Erythroblast (primary cell): ENCODE results near the gene PTOV1.
A peak's percentile ranks its signal among the peaks of the same experiment; 100 is the strongest.

Source experiments
- DNase-seq, 2 experiments: peaks; one replicate each; lab custom pipeline; 2025; lab: John Stamatoyannopoulos, UW
- GATA1 ChIP-seq: IDR thresholded peaks from 2 replicates; pipeline ENCODE4 v1.6.1; 2011; ENCODE audit warnings: low read depth, mild to moderate bottlenecking, control low read depth, low read length, moderate library complexity
- POLR2A ChIP-seq: IDR thresholded peaks from 2 replicates; pipeline ENCODE4 v1.6.1; 2011; ENCODE audit warnings: mild to moderate bottlenecking, low read length

PTOV1 gene

GRCh38 chr19:49874503-49875157 lies 23.7 kb downstream of the PTOV1 start:
- TF ChIP-seq POLR2A (no peak), GATA1 (no peak)
- no peak for DNase-seq

GRCh38 chr19:49875177-49875576 lies 24.2 kb downstream of the PTOV1 start:
- DNase-seq, result no peak
- TF ChIP-seq POLR2A (no peak), GATA1 (no peak)

- no peak for TF ChIP-seq GATA1
- TF ChIP-seq POLR2A, result peak; percentile 74
- peak; percentile 69 to 82 for DNase-seq
Measured at GRCh38 chr19:49875857-49876421, 25.0 kb downstream of the PTOV1 start.

GRCh38 chr19:49876422-49877019 lies 25.6 kb downstream of the PTOV1 start:
- TF ChIP-seq GATA1 (no peak), POLR2A (peak; percentile 52)
- peak; percentile 100 for DNase-seq

- no peak for TF ChIP-seq GATA1
- TF ChIP-seq POLR2A, result peak; percentile 90
- DNase-seq, result peak; percentile 100
Measured at GRCh38 chr19:49877020-49877878, 26.3 kb downstream of the PTOV1 start, which contains the start of the genes AKT1S1 and TBC1D17. Gene AKT1S1, minus strand, starts transcription at chr19:49877355. Its CDS starts 4,060 bp downstream, at chr19:49873295. Gene TBC1D17, plus strand, starts transcription at chr19:49877702. Its CDS starts 22 bp downstream, at chr19:49877724.

GRCh38 chr19:49877879-49878743 lies 27.2 kb downstream of the PTOV1 start:
- DNase-seq, result peak; percentile 99 to 100
- TF ChIP-seq POLR2A (no peak), GATA1 (no peak)

GRCh38 chr19:49878744-49879070 lies 27.7 kb downstream of the PTOV1 start:
- no peak for DNase-seq
- TF ChIP-seq GATA1, result no peak
- TF ChIP-seq POLR2A, result no peak

GRCh38 chr19:49879243-49879963 lies 28.4 kb downstream of the PTOV1 start:
- no peak for DNase-seq
- TF ChIP-seq GATA1 (no peak), POLR2A (no peak)

- DNase-seq, result no peak
- TF ChIP-seq POLR2A, result no peak
- no peak for TF ChIP-seq GATA1
Measured at GRCh38 chr19:49880162-49880869, 29.4 kb downstream of the PTOV1 start.

GRCh38 chr19:49881186-49881585 lies 30.2 kb downstream of the PTOV1 start:
- no peak for TF ChIP-seq POLR2A
- no peak for TF ChIP-seq GATA1
- no peak for DNase-seq

- DNase-seq, result no peak
- no peak for TF ChIP-seq GATA1
- no peak for TF ChIP-seq POLR2A
Measured at GRCh38 chr19:49881672-49882394, 30.9 kb downstream of the PTOV1 start.
